K562 (cell line): ENCODE measurements around the gene TGFB1I1. TPM values are rescaled to one million over a fixed set of nuclear protein-coding genes. Genes with fewer than 3 reads are reported as not detected.

Experiments
- ATAC-seq: fragments of 200-7000 bp; cut with Tn5 transposase; 3 replicates; pipeline ENCODE4 v1.9.1; 2020; ENCODE audit warnings: moderate library complexity
- BruUV-seq: library from RNA; stranded (reverse); fragments of 400-500 nt; replicated peaks from 2 replicates; lab custom pipeline; 2021; lab: Mats Ljungman, UMichigan
- CTCF ChIA-PET: fragments of 300-600 bp; formaldehyde crosslinking; extraction: SDS; loops from one replicate; lab custom pipeline; 2021; ENCODE audit warnings: low intra/inter-chr PET ratio; lab: Yijun Ruan, JAX
- POLR2A ChIA-PET: fragments of 300-600, 350-650 bp; sonication (Branson Sonifier 250); formaldehyde crosslinking; extraction: SDS; loops from one replicate; lab custom pipeline; 2021; ENCODE audit warnings: antibody characterized with exemption, inconsistent platforms; lab: Yijun Ruan, JAX
- DNase-seq, 4 experiments: peaks; one replicate each; pipeline versions ENCODE4 v3.0.0 to v3.0.0-alpha.2; 2011 to 2018; ENCODE audit warnings: low spot score in 3 of 4, mixed read lengths in 3 of 4; ENCODE audit errors: extremely low read depth in 1 of 4
- FAIRE-seq: peaks from 2 replicates; lab custom pipeline; 2011; peaks lifted over from hg19 to GRCh38; lab: Jason Lieb, UNC
- H2AFZ ChIP-seq: 2 replicates; pipeline ENCODE4 v1.6.0; 2011; ENCODE audit warnings: low read depth, low read length, control low read depth, inconsistent platforms
- H3K27ac ChIP-seq: fragments of 200-600 bp; 3 replicates; pipeline ENCODE4 v1.8.0; 2011; ENCODE audit warnings: low read depth, mild to moderate bottlenecking, control low read depth, inconsistent platforms, low read length, moderate library complexity, mixed read lengths; ENCODE audit errors: extremely low read depth
- H3K27me3 ChIP-seq, 2 experiments: fragments of 300-600 bp in 1 of 2; 2 replicates in 1 of 2; 3 replicates in 1 of 2; pipeline versions ENCODE4 v1.6.0 to v1.8.0; 2011; ENCODE audit warnings: inconsistent platforms in 2 of 2, low read length in 2 of 2, mild to moderate bottlenecking in 1 of 2, mixed read lengths in 1 of 2, moderate library complexity in 1 of 2; ENCODE audit not compliant: control insufficient read depth in 2 of 2, insufficient read depth in 2 of 2
- H3K36me3 ChIP-seq: fragments of 300-600 bp; 3 replicates; pipeline ENCODE4 v1.8.0; 2011; ENCODE audit warnings: mild to moderate bottlenecking, low read length, inconsistent platforms; ENCODE audit not compliant: control insufficient read depth, insufficient read depth
- H3K4me1 ChIP-seq, 2 experiments: fragments of 200-600 bp in 1 of 2; replicated peaks in 1 of 2; 2 replicates in 1 of 2; 3 replicates in 1 of 2; pipeline versions ENCODE4 v1.5.1 to v1.8.0; 2011; ENCODE audit warnings: inconsistent platforms in 2 of 2, low read length in 2 of 2, mild to moderate bottlenecking in 1 of 2, mixed read lengths in 1 of 2, moderate library complexity in 1 of 2; ENCODE audit not compliant: control insufficient read depth in 2 of 2, insufficient read depth in 2 of 2
- H3K4me2 ChIP-seq: 2 replicates; pipeline ENCODE4 v1.6.1; 2011; ENCODE audit warnings: low read length, control low read depth, inconsistent platforms, mixed read lengths; ENCODE audit not compliant: insufficient read depth
- H3K4me3 ChIP-seq: fragments of 200-600 bp; sonication (generic), shearing (Covaris generic); 2 replicates; pipeline ENCODE4 v1.5.1; 2016; ENCODE audit warnings: control low read depth, inconsistent platforms
- H3K79me2 ChIP-seq: fragments of 200-600 bp; 3 replicates; pipeline ENCODE4 v1.8.0; 2011; ENCODE audit warnings: low read length, inconsistent platforms; ENCODE audit not compliant: control insufficient read depth, insufficient read depth
- H3K9ac ChIP-seq, 2 experiments: 2 replicates each; pipeline versions ENCODE4 v1.6.0 to v1.6.1; 2011; ENCODE audit warnings: low read depth in 2 of 2, low read length in 2 of 2, control low read depth in 1 of 2, inconsistent platforms in 1 of 2, mild to moderate bottlenecking in 1 of 2, mixed read lengths in 1 of 2; ENCODE audit not compliant: insufficient read depth in 1 of 2
- H3K9me1 ChIP-seq: one replicate; pipeline ENCODE4 v1.6.0; 2011; ENCODE audit warnings: inconsistent platforms, mild to moderate bottlenecking, low read length, moderate library complexity; ENCODE audit not compliant: control insufficient read depth, insufficient read depth
- H3K9me3 ChIP-seq: replicated peaks from 2 replicates; pipeline ENCODE4 v1.5.1; 2011; ENCODE audit warnings: low read depth, low read length, inconsistent platforms; ENCODE audit not compliant: control insufficient read depth, insufficient read depth
- H4K20me1 ChIP-seq: replicated peaks from 2 replicates; pipeline ENCODE4 v1.6.1; 2011; ENCODE audit warnings: low read length, inconsistent platforms, mixed read lengths; ENCODE audit not compliant: control insufficient read depth, insufficient read depth
- ARID4B ChIP-seq: sonication (generic); formaldehyde crosslinking; IDR thresholded peaks from 2 replicates; pipeline ENCODE4 v1.8.0; 2022; ENCODE audit warnings: mild to moderate bottlenecking, missing genetic modification reagents
- ATF7 ChIP-seq: fragments of 450-650 bp; IDR thresholded peaks from 2 replicates; pipeline ENCODE4 v1.7.1; 2014; ENCODE audit warnings: mild to moderate bottlenecking, moderate library complexity
- GTF2E2 ChIP-seq: fragments of 200-800 bp; sonication (Bioruptor generic); IDR thresholded peaks from 2 replicates; pipeline ENCODE4 v1.6.1; 2016; ENCODE audit warnings: missing genetic modification characterization, missing compliant biosample characterization
- GTF2F1 ChIP-seq: IDR thresholded peaks from 2 replicates; pipeline ENCODE4 v1.6.1; 2011; ENCODE audit warnings: low read depth, low read length, improper control_type of control experiment
- PHTF2 ChIP-seq: fragments of 250-450 bp; sonication (Bioruptor Pico); IDR thresholded peaks from 2 replicates; pipeline ENCODE4 v1.5.0; 2021; ENCODE audit warnings: mild to moderate bottlenecking
- RBM34 ChIP-seq: fragments of 200-400 bp; formaldehyde crosslinking; IDR thresholded peaks from 2 replicates; pipeline ENCODE4 v1.6.1; 2018; ENCODE audit warnings: low read length, borderline replicate concordance; ENCODE audit not compliant: insufficient read depth
- RCOR1 ChIP-seq, 2 experiments: IDR thresholded peaks; 2 replicates each; pipeline ENCODE4 v1.6.1; 2012; ENCODE audit warnings: low read depth in 2 of 2, low read length in 2 of 2, borderline replicate concordance in 1 of 2, improper control_type of control experiment in 1 of 2
- SAFB ChIP-seq: fragments of 200-400 bp; formaldehyde crosslinking; IDR thresholded peaks from 2 replicates; pipeline ENCODE4 v1.6.1; 2017; ENCODE audit warnings: low read depth, low read length, borderline replicate concordance
- SP1 ChIP-seq: sonication (generic); formaldehyde crosslinking; IDR thresholded peaks from 2 replicates; pipeline ENCODE4 v1.8.1; 2022; ENCODE audit warnings: mild to moderate bottlenecking, missing genetic modification reagents
- TRIM25 ChIP-seq: fragments of 450-650 bp; IDR thresholded peaks from 2 replicates; pipeline ENCODE4 v1.7.0; 2016; ENCODE audit warnings: borderline replicate concordance
- ZNF134 ChIP-seq: fragments of 250-450 bp; sonication (Bioruptor Pico); conservative IDR thresholded peaks from 2 replicates; pipeline ENCODE4 v1.4.0; 2020
- ZNF41 ChIP-seq: fragments of 250-450 bp; sonication (Bioruptor Pico); conservative IDR thresholded peaks from 2 replicates; pipeline ENCODE4 v1.4.0; 2020; ENCODE audit warnings: mild to moderate bottlenecking
- ZNF655 ChIP-seq: fragments of 250-450 bp; sonication (Bioruptor Pico); IDR thresholded peaks from 2 replicates; pipeline ENCODE4 v1.5.0; 2021
- WGBS: fragments of 100-300 bp; shearing (Covaris generic); methylation state at CpG from one replicate; pipeline ENCODE4 v1.1.6; 2016; ENCODE audit warnings: low coverage, mixed read lengths; ENCODE audit not compliant: insufficient coverage; ENCODE audit errors: missing lambda C conversion rate; 5-methylcytosine and 5-hydroxymethylcytosine counted together
- in situ Hi-C: fragments of 300-500 bp; cut with MboI; formaldehyde crosslinking; loops from 4 replicates; pipeline ENCODE4 v1.15.0; 2018; ENCODE audit warnings: inconsistent platforms, mixed read lengths
- intact Hi-C: fragments of 100-400 bp; cut with micrococcal nuclease; formaldehyde crosslinking; loops from 2 replicates; pipeline ENCODE4 v1.14.2; 2022
- polyA plus RNA-seq, 8 experiments: library from polyadenylated mRNA; depleted of rRNA in 4 of 8; stranded (reverse) in 5 of 8; unstranded in 3 of 8; fragments of >200 nt; fragmentation: Nextera tagmentation in 2 of 8; fragmentation: Illumina TruSeq in 1 of 8; extraction: Ambion mirVana in 2 of 8; extraction: Trizol in 1 of 8; gene quantifications; 2 replicates each; pipeline versions ENCODE4 v1.2.1 to v1.2.3, GENCODE V29; 2011 to 2014; ENCODE audit warnings: inconsistent platforms in 1 of 8, missing spikeins in 1 of 8
- total RNA-seq, 7 experiments: library from RNA; depleted of rRNA in 6 of 7; stranded (reverse); fragments of >200 nt in 6 of 7; fragmentation: Illumina TruSeq in 2 of 7; extraction: Trizol in 2 of 7; gene quantifications; 2 replicates each; pipeline versions ENCODE4 v1.2.1 to v1.2.3, GENCODE V29; 2011 to 2021; ENCODE audit warnings: low replicate concordance in 1 of 7

The TGFB1I1 gene
- total and polyA plus RNA-seq, 9 of the 15 experiments (the other 6 are each of a cell fraction or from before 2014, with no cell fraction given) = 0.04 to 0.91 (median 0.19) TPM

GRCh38 chr16:31491778-31492418 is 19.9 kb downstream of the TGFB1I1 start (continued):
- TF ChIP-seq ZNF41 (CRISPR knock-in tag) (no peak), SAFB (no peak), RCOR1 (IDR thresholded peaks at IDR 0.05; ENCODE audit: borderline replicate concordance in 1 of 2, low read depth in 2 of 2, low read length in 2 of 2) (no peak), RBM34 (no peak)

GRCh38 chr16:31493506-31494125 is 21.7 kb downstream of the TGFB1I1 start:
- Histone ChIP-seq H3K27ac (no peak overlapping the region), H3K9me1 (peaks cover 2% of the 10 kb centered on the region), H3K9me3 (no peaks in the 10 kb centered on the region), H4K20me1 (no peaks in the 10 kb centered on the region), H3K4me1 (no peaks in the 10 kb centered on the region), H3K4me2 (no peak overlapping the region), H3K9ac (peak overlapping the region in 1 of 2 experiments; percentile 26; a peak in 1 of 4 replicates), H3K27me3 (no peaks in the 10 kb centered on the region), H2AFZ (no peak overlapping the region), H3K4me3 (no peak overlapping the region), H3K79me2 (no peaks in the 10 kb centered on the region), H3K36me3 (peaks cover 68% of the 10 kb centered on the region; the same call in 2 of the 3 replicates)
- POLR2A ChIA-PET = interaction anchor here (0.5 to 3.5 kb wide), 4 partner anchors 9 to 42 kb away, joined by 3 to 29 read pairs (median 4); partner anchors contain the start of gene RUSF1
- BruUV-seq = no TSS peak
- CTCF ChIA-PET = no interaction called here
- FAIRE-seq (no peak), ATAC-seq (no peak), DNase-seq (no peak)
- 88% methylated on average over 15 of the region's 18 CpGs for WGBS
- in situ Hi-C loops = no loop called here
- intact Hi-C loops = no loop called here
- TF ChIP-seq TRIM25 (no peak), ZNF134 (no peak), ATF7 (no peak), PHTF2 (no peak), ZNF655 (CRISPR knock-in tag) (no peak), GTF2E2 (tag) (no peak), ARID4B (CRISPR knock-in tag) (no peak), SP1 (CRISPR knock-in tag) (no peak), GTF2F1 (no peak)
